ENCODE data around the gene CLSTN2.
A peak's percentile ranks its signal among the peaks of the same experiment; 100 is the strongest.
"Not testable (repeated sequence)": the region's sequence is repeated elsewhere in the genome, so short reads cannot be mapped to it uniquely, and the experiment has no call there.

CLSTN2 gene

GRCh38 chr3:140420621-140421357 is 485.8 kb downstream of the CLSTN2 start:
- H3K27me3 Mint-ChIP-seq (ENCODE audit: low read depth, poor library complexity), result peaks cover 3% of the 10 kb centered on the region
- H3K9me3 Mint-ChIP-seq, result peaks cover 2% of the 10 kb centered on the region
- no peak overlapping the region for H3K27ac Mint-ChIP-seq
- H3K36me3 Mint-ChIP-seq (ENCODE audit: low read depth), result no peaks in the 10 kb centered on the region
- peaks cover 38% of the 10 kb centered on the region for H3K4me1 Mint-ChIP-seq
- H3K4me3 Mint-ChIP-seq, result no peak overlapping the region
- no peak for DNase-seq
- TF ChIP-seq CTCF (IDR thresholded peaks at IDR 0.05), result no peak

- Mint-ChIP-seq H3K27ac (no peak overlapping the region), H3K9me3 (no peaks in the 10 kb centered on the region), H3K27me3 (ENCODE audit: low read depth, poor library complexity) (peaks cover 3% of the 10 kb centered on the region), H3K4me3 (no peak overlapping the region), H3K36me3 (ENCODE audit: low read depth) (no peaks in the 10 kb centered on the region), H3K4me1 (peaks cover 38% of the 10 kb centered on the region)
- no peak for DNase-seq
- no peak for TF ChIP-seq CTCF (IDR thresholded peaks at IDR 0.05)
Observed at GRCh38 chr3:140421884-140422283, 486.9 kb downstream of the CLSTN2 start.

GRCh38 chr3:140423146-140423545 is 488.2 kb downstream of the CLSTN2 start:
- Mint-ChIP-seq H3K9me3 (no peaks in the 10 kb centered on the region), H3K36me3 (ENCODE audit: low read depth) (no peaks in the 10 kb centered on the region), H3K4me3 (no peak overlapping the region), H3K4me1 (peaks cover 38% of the 10 kb centered on the region), H3K27me3 (ENCODE audit: low read depth, poor library complexity) (peaks cover 3% of the 10 kb centered on the region), H3K27ac (no peak overlapping the region)
- DNase-seq, result no peak
- no peak for TF ChIP-seq CTCF (IDR thresholded peaks at IDR 0.05)

GRCh38 chr3:140423574-140423973 is 488.6 kb downstream of the CLSTN2 start:
- not testable (repeated sequence) for H3K27me3 Mint-ChIP-seq (ENCODE audit: low read depth, poor library complexity); H3K4me3 Mint-ChIP-seq
- peaks cover 42% of the 10 kb centered on the region for H3K4me1 Mint-ChIP-seq

GRCh38 chr3:140424211-140424610 is 489.2 kb downstream of the CLSTN2 start:
- TF ChIP-seq CTCF (IDR thresholded peaks at IDR 0.05), result no peak
- H3K36me3 Mint-ChIP-seq (ENCODE audit: low read depth), result no peaks in the 10 kb centered on the region
- peak overlapping the region; percentile 37 for H3K27ac Mint-ChIP-seq
- no peaks in the 10 kb centered on the region for H3K9me3 Mint-ChIP-seq
- no peak for DNase-seq
- no peak overlapping the region for H3K4me3 Mint-ChIP-seq
- H3K4me1 Mint-ChIP-seq, result peaks cover 48% of the 10 kb centered on the region
- peaks cover 3% of the 10 kb centered on the region for H3K27me3 Mint-ChIP-seq (ENCODE audit: low read depth, poor library complexity)

More at GRCh38 chr3:140423574-140423973, 488.6 kb downstream of the CLSTN2 start:
- not testable (repeated sequence) for H3K36me3 Mint-ChIP-seq (ENCODE audit: low read depth); H3K9me3 Mint-ChIP-seq; DNase-seq
- H3K27ac Mint-ChIP-seq, result peak overlapping the region; percentile 83

- Mint-ChIP-seq H3K4me1 (peaks cover 51% of the 10 kb centered on the region), H3K36me3 (ENCODE audit: low read depth) (no peaks in the 10 kb centered on the region), H3K27ac (no peak overlapping the region)
Observed at GRCh38 chr3:140424726-140425125, 489.7 kb downstream of the CLSTN2 start.

More at GRCh38 chr3:140424726-140425125, 489.7 kb downstream of the CLSTN2 start:
- DNase-seq, result no peak
- Mint-ChIP-seq H3K9me3 (no peaks in the 10 kb centered on the region), H3K4me3 (no peak overlapping the region), H3K27me3 (ENCODE audit: low read depth, poor library complexity) (peaks cover 2% of the 10 kb centered on the region)
- no peak for TF ChIP-seq CTCF (IDR thresholded peaks at IDR 0.05)

Data from nephron progenitor cell (in vitro differentiated cells).